GM10266 (cell line): Measurements from ENCODE around the gene CWC27.

Experiments used
- DNase-seq: peaks from one replicate; pipeline ENCODE4 v3.0.0; 2012; ENCODE audit errors: extremely low spot score
- TF ChIP-seq, protein P1 (sequence below): IDR thresholded peaks from 2 replicates; pipeline ENCODE4 v1.5.1; 2012; ENCODE audit warnings: mild to moderate bottlenecking, low read depth; ENCODE audit not compliant: control insufficient read depth, insufficient read depth; ENCODE audit errors: missing control alignments

CWC27 gene

DNA sequence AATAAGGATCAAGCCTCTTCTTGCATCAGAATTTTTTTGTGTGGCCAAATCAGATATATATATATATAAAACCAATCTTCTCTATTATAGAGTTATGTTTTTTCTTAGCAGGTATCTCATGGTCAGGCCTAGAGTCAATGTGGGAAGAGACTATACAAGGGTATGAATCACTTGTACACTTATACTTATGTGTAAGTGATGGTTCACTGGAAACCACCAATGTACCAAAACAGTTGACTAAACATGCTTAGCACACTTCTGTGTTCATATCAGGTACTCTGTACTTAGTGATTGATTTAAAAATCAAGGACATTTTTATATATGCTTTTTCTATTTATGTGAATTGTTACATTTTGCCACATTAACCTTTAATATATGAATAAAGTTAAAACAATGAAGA, 92.6 kb downstream of the CWC27 start:
- TF ChIP-seq, protein P1, sequence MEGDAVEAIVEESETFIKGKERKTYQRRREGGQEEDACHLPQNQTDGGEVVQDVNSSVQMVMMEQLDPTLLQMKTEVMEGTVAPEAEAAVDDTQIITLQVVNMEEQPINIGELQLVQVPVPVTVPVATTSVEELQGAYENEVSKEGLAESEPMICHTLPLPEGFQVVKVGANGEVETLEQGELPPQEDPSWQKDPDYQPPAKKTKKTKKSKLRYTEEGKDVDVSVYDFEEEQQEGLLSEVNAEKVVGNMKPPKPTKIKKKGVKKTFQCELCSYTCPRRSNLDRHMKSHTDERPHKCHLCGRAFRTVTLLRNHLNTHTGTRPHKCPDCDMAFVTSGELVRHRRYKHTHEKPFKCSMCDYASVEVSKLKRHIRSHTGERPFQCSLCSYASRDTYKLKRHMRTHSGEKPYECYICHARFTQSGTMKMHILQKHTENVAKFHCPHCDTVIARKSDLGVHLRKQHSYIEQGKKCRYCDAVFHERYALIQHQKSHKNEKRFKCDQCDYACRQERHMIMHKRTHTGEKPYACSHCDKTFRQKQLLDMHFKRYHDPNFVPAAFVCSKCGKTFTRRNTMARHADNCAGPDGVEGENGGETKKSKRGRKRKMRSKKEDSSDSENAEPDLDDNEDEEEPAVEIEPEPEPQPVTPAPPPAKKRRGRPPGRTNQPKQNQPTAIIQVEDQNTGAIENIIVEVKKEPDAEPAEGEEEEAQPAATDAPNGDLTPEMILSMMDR: no peak
- DNase-seq: no peak

DNA sequence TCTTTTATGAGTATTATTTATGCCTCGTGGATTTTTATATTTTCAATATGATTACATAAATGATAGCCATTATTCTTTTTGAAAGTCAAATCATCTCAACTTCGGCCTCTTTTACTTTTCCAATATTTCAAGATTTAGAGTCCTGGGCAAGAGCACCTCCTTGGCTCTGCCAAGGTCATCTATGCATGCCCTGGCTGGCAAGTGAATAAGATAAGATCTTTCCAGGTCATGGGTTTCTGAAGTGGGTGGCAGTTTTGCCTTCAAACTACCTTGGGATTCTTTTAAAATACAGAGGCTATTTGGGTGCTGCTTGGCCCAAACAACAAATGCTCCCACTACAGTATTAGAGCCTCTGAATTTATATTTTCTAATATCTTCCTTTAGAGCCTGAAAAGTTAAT, 95.4 kb downstream of the CWC27 start:
- DNase-seq: no peak
- TF ChIP-seq, protein P1: no peak

DNA sequence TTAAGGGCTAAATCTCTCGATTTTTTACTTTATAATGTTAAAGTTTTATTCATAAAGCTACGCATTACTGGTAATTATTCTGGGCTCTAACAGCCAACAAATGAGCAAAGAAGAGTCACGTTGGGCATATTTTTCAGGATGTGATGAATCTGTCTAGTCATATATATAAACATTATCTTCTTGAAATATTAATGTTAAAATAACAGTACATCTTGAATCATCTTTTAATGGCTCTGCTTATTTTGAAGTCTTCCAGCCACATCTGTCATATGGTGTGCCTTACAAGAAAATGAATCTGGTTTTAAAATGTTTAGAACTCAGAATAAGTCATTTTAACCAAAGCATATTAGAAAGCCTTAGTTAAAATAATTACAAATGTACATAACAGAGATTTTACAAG, 96.9 kb downstream of the CWC27 start:
- TF ChIP-seq, protein P1: no peak
- DNase-seq: no peak

GRCh38 chr5:64869419-64869818, 100.7 kb downstream of the CWC27 start:
- TF ChIP-seq, protein P1: no peak
- no peak for DNase-seq

DNA sequence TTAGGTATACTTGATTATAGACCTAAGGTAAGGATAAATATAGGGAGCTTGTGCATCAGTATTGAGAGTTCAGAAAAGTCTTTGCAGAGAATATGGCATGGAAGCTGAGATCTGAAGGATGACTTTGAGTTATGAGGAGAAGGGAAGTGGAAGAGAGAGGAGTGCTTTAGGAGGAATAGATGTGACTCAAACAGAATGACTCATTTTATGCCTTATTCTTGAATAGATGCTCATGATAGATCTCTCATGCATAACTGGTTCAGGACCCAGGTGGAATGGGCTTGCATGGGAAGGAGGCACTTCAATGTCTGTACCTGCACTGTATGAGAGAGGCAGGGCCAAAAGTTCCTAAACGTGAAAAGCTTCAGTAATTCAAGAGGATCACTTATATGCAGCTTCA, 103.3 kb downstream of the CWC27 start:
- no peak for DNase-seq
- TF ChIP-seq, protein P1: no peak

DNA sequence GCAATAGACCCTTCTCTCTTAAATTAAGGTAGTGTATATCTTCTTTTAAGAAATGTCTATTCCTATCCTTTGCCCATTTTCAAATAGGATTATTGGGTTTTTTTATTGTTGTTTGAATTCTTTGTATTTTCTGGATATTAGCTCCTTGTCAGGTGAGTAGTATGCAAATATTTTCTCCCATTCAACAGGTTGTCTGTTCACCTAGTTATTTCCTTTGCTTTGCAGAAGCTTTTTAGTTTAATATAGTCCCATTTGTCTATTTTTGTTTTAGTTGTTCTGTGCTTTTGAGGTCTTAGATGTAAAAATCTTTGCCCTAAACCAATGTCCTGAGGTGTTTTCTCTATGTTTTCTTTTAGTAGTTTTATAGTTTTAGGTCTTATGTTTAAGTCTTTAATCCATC, 104.7 kb downstream of the CWC27 start:
- no peak for DNase-seq
- TF ChIP-seq, protein P1: no peak

DNA sequence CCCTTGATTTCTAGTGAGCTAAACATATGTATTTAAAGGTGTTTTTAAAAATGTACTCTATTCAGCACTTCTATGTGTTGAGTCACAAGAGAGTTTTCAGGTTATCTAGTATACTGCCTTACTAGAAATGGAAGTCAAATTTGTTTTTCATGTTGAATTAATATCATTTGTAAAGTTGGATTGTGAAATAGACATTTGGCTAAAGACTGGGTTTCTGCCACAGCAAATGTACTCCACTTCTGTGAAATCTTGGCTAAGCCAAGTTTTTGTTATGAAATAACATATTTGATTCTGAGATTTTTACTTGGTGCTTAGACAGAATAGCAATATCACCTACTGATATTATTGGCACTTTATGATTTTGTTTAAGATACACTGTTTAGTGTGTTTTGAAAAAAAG, 106.0 kb downstream of the CWC27 start:
- no peak for DNase-seq
- TF ChIP-seq, protein P1: no peak
